HK-2 (cell line): ENCODE data around the gene HIPK1.
"Not testable (repeated sequence)": the region's sequence is repeated elsewhere in the genome, so short reads cannot be mapped to it uniquely, and the experiment has no call there.

Experiments used
- DNase-seq: peaks from one replicate; pipeline ENCODE4 v3.0.0-alpha.2; 2018; ENCODE audit not compliant: unreplicated experiment

Gene HIPK1

DNA sequence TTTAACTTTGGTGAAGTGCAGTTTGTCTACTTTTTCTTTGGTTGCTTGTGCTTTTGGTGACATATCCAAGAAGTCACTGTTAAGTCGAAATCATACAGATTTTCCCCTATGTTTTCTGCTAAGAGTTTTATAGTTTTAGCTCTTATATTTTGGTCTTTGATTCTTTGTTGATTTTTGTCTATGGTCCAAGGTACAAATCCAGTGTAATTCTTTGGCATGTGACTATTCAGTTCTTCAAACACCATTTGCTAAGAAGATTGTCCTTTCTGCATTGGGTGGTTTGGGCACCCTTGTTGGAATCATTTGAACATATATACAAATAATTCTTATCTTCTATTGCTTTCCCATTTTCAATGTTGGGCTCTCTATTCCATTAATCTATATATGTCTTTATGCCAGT, 16.2 kb downstream of the HIPK1 start:
- DNase-seq, result no peak

DNA sequence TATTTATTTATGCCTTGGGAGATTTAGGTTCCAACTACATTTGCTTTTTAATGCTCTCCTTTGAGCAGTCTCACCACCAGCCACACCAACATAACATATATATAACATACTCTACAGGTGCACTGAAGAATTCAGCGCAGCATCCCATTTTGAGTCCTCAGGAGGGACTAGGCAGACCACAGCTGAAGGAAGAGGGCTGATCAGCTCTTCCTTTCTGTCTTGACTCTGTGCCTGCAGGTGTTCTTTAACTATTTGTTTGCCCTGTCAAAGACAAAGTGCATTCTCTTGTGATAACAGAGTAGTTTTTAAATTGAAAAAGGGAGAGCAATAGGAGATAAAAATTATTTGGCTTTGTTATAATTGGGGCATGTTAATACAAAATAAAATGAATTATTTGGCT, 17.0 kb downstream of the HIPK1 start:
- no peak for DNase-seq

DNA sequence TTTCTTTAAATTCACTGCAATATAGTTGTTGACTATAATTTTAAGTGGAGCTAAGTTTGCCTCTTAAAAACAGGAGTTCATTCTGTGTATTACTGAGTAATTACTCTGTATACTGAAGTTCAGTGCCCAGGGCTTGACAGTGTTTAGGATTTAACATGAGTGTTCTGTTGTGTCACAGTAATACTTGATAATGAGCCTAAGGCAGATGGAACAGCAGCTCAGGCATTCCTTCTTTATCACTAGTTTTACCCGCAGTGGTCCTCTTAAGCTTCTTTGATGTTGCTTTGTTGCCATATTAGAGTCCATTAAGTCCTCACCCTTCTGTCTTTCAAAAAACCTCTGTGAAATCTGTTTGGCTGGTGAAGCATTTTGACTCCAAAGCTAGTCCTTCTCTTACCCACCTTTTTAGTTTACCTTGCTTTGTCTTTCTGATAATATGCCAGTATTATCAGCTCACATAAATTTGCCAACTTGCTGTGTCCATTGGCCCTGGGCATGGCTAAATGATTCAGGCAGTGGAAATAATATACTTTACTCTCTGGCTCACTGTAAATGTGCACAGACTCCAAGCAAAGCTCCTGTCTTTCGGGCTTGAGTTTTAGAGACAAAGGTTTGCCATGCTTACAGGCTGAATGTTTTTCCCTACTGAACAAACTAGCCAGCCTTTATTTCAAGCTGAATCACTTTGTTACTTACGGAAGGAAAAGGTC, 17.7 kb downstream of the HIPK1 start:
- DNase-seq, result no peak

DNA sequence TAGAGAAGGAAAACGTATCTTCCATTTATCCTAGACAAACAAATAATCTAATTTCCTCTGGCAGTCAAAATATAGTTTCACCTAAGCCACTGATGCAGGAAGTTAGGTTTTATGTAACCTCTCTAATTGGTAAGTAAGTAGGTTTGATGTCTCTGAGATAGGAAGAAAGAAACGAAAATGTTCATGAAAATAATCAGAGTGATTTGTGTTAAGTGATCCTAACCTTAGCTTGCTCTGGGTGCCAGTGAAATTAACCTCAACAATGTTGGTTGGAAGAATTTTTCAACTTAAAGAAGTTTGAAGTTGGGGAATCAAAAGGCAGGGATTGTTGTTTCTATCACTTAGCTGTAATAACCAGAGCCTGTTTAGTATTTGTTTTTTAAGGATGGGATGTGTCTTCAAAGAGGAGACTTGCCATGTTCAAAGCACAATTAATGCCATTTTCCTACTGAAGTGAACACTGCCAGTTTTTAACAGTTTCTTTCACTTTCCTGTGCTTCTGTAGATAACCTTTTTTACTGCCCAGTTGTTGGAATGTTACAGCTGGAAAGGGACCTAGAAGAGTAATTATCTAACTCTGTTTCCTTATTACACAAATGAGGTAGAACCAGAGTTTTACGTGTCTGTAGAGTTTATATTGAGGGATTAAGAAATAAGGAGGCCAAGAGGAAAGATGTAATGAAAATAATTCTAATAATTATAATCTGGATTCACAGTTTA, 18.4 kb downstream of the HIPK1 start:
- no peak for DNase-seq

DNA sequence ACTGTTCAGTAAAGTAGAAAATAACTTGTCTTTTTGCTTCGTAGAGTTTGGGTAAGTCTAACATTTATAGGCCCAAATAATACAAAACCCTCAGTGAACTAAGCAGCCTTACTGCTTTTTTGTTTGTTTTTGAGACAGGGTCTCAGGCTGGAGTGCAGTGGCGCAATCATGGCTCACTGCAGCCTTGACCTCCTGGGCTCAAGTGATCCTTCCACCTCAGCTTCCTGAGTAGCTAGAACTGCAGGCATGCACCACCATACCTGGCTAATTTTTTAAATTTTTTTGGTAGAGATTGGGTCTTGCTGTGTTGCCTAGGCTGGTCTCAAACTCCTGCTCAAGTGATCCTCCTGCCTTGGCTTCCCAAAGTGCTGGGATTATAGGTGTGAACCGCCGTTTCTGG, 19.0 kb downstream of the HIPK1 start:
- not testable (repeated sequence) for DNase-seq

DNA sequence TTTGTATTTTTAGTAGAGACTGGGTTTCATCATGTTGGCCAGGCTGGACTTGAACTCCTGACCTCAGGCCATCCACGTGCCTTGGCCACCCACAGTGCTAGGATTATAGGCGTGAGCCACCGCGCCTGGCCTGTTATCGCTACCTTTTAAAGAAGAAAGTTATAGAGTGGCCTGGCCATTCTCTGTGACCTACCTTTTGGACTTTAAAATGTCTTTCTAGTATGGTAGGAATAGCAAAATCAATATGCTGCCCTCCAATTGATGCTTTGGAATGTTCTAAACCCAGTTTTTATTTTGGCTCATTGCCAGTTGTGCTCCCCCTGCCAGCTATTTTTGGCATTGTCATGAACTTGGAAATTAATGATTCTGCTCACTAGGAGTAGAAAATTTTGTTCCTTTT, 19.9 kb downstream of the HIPK1 start:
- no peak for DNase-seq

DNA sequence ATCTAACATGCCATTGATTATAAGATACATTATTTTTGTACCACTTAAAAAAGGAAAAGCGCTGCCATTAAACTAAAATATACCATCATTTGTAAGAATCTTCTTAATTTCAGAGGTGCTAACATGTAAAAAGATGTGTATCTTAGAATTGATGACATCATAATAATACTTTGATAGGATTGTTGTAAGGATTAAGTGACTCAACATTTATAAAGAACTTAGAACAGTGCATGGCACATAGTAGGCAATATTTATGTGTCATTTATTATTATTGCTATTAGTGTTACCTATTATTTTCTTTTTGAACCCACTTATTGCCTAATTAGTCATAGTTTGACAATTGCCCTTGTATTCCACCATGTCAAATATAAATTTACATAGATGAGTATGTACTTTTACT, 21.8 kb downstream of the HIPK1 start:
- DNase-seq, result no peak

DNA sequence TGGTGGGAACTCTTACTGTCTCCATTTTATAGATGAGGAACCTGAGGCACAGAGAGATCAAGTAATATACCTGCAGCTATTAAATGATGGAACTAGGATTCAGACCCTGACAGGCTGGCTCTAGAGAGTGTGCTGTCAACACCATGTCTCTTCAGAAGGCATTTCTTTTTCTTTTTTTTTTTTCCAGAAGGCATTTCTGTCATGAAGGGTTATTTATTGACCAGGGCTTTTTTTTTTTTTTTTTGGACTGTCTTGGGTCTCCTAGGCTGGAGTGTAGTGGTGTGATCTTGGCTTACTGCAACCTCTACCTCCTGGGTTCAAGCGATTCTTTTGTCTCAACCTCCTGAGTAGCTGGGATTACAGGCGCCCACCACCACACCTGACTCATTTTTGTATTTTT, 22.6 kb downstream of the HIPK1 start:
- no peak for DNase-seq

DNA sequence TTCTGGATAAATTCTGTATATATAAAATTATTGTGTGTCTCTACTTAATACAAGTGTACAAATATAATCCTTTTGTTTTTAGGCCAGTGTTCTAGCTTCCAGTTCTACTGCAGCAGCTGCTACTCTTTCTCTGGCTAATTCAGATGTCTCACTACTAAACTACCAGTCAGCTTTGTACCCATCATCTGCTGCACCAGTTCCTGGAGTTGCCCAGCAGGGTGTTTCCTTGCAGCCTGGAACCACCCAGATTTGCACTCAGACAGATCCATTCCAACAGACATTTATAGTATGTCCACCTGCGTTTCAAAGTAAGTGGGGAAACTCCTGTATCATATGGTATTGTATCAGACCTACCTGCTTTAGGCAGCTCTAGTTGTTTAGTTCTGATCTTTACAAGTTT, 28.9 kb downstream of the HIPK1 start:
- no peak for DNase-seq

DNA sequence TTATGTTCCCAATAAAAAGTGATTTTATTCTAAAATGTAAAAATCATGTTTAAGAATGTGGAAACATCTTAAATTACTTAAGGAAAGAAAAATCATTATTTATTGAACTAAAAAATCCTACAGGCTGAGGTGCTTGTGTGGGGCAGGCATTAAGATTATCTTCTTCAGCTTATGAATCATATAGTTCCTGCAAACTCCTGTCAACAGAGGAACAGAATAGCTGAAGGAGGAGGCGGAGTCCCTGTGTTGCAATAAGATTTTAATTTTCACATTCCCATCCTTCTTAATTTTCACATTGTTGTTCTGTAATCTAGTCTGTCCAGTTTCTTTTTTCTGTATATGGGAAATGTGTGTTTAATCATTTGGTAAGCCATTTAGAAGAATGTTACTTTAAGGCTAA, 29.6 kb downstream of the HIPK1 start:
- no peak for DNase-seq

DNA sequence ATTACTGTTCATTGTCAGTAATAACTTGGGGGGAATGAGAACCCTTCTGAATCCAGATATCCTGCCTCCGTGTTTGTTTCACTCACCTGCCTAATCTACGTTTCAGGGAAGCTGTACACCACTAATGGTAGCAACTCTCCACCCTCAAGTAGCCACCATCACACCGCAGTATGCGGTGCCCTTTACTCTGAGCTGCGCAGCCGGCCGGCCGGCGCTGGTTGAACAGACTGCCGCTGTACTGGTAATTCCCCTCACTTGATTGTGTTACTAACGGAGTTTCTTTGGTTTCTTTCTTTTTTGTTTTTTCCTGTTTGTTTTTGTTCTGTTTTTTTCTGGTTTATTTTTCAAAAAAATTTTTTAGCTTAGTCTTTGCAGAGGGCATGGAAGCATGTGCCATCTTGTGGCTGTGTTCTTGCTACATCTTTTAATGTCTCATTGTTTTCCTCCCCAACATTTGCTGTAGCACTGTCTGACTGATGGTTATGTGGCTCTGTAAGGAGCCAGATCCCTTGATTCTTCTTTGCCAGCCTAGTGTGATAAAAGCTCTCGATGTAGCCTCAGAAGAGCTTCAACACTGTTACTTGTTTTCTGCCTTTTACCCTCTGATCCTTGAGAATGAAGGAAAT, 34.3 kb downstream of the HIPK1 start:
- no peak for DNase-seq

DNA sequence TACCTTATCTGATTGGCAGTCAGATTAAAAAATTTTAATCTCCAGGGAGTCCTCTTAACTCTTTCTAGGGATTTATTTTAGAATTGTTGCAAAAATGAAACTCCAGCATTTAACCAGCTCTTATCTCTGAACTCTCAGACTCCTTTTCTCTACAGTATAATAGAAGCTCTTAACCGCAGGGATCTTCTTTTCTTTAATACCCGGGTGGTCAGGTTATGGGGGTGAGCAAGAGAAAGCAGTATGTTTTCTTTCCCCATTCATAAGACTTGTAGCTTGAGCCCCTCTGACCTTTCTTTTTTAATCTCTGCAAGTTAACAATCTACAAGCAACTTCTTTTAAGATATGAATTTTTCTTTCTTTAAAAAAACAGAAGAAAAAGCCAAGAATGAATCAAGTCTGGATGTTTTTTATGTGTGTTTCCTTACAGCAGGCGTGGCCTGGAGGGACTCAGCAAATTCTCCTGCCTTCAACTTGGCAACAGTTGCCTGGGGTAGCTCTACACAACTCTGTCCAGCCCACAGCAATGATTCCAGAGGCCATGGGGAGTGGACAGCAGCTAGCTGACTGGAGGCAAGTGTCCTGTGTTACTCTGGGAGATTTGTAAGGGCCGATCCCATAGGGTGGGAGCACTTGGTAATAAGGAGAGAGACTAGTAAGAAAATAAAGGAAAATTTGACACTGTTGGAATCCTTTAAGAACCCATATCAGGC, 36.7 kb downstream of the HIPK1 start:
- no peak for DNase-seq

DNA sequence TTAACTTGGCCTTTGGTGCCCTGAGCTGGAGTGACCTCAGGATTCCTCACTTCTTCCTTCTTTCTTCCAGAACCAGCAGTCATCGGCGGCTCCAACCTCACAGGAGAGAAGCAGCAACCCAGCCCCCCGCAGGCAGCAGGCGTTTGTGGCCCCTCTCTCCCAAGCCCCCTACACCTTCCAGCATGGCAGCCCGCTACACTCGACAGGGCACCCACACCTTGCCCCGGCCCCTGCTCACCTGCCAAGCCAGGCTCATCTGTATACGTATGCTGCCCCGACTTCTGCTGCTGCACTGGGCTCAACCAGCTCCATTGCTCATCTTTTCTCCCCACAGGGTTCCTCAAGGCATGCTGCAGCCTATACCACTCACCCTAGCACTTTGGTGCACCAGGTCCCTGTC, 43.8 kb downstream of the HIPK1 start:
- DNase-seq, result no peak

DNA sequence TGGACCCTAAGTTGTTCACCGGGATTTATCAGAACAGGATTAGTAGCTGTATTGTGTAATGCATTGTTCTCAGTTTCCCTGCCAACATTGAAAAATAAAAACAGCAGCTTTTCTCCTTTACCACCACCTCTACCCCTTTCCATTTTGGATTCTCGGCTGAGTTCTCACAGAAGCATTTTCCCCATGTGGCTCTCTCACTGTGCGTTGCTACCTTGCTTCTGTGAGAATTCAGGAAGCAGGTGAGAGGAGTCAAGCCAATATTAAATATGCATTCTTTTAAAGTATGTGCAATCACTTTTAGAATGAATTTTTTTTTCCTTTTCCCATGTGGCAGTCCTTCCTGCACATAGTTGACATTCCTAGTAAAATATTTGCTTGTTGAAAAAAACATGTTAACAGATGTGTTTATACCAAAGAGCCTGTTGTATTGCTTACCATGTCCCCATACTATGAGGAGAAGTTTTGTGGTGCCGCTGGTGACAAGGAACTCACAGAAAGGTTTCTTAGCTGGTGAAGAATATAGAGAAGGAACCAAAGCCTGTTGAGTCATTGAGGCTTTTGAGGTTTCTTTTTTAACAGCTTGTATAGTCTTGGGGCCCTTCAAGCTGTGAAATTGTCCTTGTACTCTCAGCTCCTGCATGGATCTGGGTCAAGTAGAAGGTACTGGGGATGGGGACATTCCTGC, 46.2 kb downstream of the HIPK1 start:
- DNase-seq, result no peak

DNA sequence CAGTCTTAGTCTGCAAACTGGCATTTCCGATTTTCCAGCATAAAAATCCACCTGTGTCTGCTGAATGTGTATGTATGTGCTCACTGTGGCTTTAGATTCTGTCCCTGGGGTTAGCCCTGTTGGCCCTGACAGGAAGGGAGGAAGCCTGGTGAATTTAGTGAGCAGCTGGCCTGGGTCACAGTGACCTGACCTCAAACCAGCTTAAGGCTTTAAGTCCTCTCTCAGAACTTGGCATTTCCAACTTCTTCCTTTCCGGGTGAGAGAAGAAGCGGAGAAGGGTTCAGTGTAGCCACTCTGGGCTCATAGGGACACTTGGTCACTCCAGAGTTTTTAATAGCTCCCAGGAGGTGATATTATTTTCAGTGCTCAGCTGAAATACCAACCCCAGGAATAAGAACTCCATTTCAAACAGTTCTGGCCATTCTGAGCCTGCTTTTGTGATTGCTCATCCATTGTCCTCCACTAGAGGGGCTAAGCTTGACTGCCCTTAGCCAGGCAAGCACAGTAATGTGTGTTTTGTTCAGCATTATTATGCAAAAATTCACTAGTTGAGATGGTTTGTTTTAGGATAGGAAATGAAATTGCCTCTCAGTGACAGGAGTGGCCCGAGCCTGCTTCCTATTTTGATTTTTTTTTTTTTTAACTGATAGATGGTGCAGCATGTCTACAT, 47.6 kb downstream of the HIPK1 start:
- peak; percentile 23 for DNase-seq

DNA sequence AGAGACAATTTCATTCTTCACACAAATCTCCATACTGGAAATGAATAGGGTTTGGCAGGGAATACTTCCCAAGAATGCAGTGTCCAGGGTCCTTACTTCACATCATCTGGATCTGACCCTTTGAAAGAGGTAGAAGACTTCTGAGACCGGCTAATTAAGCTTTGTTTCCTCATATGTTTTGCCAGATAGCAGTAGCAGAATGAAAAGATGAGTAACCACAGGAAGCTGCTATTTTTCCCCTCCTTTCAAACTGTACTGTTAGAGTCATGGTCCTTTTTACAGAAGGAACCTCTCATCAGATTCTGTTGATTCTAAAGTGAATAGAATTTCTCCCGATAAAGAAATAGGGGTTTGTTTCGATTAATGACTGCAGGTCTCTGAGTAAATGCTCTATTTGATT, 48.8 kb downstream of the HIPK1 start:
- no peak for DNase-seq

DNA sequence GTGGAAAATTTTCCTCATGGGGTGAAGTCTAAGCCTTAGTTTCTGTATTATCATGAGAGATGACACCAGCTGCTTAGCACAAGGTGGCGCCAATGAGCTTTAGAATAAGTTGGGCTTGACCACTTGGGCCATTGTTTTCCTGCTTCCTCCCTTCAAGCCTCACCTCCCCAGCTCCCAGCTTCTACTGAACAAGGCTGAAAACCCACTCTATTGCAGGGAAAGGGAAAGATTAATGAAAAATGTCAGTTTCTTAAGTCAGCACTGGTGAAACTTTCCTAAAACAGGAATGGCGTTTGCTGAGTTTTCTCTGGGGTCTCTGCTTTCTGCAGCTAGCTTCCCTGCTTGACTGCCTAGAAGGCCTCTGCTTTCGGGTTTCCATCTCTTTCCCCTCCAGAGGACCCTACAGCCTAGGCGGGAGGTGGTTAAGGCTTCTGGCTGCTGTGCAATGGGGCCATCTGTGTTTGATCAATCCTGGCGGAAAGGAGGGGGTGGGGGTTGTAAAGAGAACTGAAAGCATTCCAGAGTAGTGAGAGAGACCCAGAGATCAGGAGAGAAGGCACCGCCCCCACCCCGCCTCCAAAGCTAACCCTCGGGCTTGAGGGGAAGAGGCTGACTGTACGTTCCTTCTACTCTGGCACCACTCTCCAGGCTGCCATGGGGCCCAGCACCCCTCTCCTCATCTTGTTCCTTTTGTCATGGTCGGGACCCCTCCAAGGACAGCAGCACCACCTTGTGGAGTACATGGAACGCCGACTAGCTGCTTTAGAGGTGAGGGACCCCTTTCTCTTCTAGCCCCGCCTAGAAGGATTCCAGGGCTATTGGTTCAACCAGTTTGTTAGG, 50.0 kb downstream of the HIPK1 start, which contains the start of gene OLFML3:
Gene OLFML3 (plus strand): TSS at position 612 of the 840 bp plus-strand sequence. CDS start 43 bp downstream, at position 655.
- peak; percentile 78 for DNase-seq

DNA sequence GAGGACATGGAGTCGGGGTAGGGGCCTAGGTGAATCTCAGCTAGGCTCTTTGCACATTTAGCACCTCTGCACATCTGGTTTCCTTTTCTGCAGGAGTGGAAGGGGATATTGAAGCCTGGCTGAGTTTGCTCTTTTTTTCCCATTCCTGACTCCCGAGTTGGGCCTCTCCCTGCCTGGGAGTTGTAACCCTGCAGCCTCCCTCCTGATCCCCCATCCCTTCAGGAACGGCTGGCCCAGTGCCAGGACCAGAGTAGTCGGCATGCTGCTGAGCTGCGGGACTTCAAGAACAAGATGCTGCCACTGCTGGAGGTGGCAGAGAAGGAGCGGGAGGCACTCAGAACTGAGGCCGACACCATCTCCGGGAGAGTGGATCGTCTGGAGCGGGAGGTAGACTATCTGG, 51.0 kb downstream of the HIPK1 start:
- no peak for DNase-seq

DNA sequence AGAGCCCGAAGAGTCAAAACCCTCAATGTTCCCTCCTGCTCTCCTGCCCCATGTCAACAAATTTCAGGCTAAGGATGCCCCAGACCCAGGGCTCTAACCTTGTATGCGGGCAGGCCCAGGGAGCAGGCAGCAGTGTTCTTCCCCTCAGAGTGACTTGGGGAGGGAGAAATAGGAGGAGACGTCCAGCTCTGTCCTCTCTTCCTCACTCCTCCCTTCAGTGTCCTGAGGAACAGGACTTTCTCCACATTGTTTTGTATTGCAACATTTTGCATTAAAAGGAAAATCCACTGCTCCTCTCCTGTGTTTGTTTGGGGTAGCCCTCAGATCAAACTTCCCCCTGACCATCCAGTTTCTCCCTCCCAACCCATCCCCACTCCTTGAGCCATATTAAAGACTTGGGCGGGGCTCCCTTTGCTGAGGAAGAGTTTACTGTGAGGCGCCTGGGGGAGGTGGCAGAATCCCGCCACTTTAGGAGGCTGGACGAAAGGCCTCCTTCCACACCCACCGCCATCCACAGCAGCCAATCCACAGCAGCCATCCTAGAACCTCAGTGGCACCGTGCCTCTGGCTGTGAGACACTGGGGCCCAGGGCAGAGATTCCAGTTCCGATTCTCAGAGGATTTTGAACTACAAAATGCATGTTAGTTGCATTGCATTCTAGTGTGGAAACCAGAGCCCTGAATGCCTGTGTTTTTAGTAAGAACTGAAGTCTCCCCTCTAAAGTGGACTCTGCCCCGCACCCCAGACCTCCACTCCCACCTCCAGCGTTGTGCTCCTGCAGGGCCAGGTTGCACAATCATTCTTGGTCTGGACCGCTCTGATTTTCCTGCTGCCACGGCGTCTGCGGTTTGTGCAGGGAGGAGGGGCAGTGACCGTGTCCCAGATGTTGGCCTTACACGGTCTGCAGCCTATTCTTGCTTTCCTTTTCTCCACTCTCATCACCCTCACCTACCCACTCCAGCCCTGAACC, 53.1 kb downstream of the HIPK1 start:
- DNase-seq, result peak; percentile 11
